ENCODE results near the gene VAPA. TPM values are rescaled to one million over a fixed set of nuclear protein-coding genes. Genes with fewer than 3 reads are reported as not detected.
A peak's percentile ranks its signal among the peaks of the same experiment; 100 is the strongest.

VAPA gene
- total and polyA plus RNA-seq, 9 of the 15 experiments (the other 6 are each of a cell fraction or from before 2014, with no cell fraction given) = 219 to 902 (median 526) TPM

DNA sequence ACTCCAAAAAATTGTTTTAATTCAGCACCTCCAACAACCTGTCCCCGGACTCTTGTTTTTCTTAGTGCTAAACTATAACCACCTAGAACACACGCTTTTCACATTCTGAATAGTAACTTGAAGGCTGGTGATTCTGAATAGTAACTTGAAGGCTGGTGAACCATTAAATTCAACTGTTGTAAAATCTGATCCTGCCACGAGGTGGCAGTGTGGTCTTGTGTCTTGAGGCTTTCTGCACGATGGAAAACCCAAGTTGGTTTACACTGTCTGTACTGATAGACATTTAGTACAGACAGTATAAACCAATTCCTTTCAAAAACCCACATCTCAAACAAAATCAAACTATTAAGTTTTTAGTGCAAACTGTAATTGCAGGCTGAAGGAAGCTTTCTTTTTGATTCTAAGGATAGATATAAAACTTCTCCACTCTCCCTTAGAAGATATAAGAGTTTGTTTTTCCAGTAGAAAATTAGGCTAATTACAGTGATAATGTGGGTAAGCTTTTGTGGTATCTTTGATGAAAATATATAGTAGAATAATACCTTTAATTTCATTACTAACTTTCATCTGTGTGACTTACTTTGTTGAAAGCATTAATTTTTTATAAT is 57.6 kb downstream of the VAPA start (continued):
- TF ChIP-seq RBM14 (IDR thresholded peaks at IDR 0.05; ENCODE audit: borderline replicate concordance, insufficient read depth, low read depth, low read length) = no peak
- TF ChIP-seq, protein P1, sequence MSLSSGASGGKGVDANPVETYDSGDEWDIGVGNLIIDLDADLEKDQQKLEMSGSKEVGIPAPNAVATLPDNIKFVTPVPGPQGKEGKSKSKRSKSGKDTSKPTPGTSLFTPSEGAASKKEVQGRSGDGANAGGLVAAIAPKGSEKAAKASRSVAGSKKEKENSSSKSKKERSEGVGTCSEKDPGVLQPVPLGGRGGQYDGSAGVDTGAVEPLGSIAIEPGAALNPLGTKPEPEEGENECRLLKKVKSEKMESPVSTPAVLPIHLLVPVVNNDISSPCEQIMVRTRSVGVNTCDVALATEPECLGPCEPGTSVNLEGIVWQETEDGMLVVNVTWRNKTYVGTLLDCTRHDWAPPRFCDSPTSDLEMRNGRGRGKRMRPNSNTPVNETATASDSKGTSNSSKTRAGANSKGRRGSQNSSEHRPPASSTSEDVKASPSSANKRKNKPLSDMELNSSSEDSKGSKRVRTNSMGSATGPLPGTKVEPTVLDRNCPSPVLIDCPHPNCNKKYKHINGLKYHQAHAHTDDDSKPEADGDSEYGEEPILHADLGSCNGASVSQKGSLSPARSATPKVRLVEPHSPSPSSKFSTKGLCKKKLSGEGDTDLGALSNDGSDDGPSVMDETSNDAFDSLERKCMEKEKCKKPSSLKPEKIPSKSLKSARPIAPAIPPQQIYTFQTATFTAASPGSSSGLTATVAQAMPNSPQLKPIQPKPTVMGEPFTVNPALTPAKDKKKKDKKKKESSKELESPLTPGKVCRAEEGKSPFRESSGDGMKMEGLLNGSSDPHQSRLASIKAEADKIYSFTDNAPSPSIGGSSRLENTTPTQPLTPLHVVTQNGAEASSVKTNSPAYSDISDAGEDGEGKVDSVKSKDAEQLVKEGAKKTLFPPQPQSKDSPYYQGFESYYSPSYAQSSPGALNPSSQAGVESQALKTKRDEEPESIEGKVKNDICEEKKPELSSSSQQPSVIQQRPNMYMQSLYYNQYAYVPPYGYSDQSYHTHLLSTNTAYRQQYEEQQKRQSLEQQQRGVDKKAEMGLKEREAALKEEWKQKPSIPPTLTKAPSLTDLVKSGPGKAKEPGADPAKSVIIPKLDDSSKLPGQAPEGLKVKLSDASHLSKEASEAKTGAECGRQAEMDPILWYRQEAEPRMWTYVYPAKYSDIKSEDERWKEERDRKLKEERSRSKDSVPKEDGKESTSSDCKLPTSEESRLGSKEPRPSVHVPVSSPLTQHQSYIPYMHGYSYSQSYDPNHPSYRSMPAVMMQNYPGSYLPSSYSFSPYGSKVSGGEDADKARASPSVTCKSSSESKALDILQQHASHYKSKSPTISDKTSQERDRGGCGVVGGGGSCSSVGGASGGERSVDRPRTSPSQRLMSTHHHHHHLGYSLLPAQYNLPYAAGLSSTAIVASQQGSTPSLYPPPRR (CRISPR knock-in tag; IDR thresholded peaks at IDR 0.05; ENCODE audit: borderline replicate concordance) = no peak
- TF ChIP-seq, protein P2, sequence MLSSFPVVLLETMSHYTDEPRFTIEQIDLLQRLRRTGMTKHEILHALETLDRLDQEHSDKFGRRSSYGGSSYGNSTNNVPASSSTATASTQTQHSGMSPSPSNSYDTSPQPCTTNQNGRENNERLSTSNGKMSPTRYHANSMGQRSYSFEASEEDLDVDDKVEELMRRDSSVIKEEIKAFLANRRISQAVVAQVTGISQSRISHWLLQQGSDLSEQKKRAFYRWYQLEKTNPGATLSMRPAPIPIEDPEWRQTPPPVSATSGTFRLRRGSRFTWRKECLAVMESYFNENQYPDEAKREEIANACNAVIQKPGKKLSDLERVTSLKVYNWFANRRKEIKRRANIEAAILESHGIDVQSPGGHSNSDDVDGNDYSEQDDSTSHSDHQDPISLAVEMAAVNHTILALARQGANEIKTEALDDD (IDR thresholded peaks at IDR 0.05) = peak; percentile 36; the same call in 1 of the 2 replicates
- TF ChIP-seq PRMT5 (CRISPR knock-in tag; IDR thresholded peaks at IDR 0.05) = no peak
- TF ChIP-seq, protein P3, sequence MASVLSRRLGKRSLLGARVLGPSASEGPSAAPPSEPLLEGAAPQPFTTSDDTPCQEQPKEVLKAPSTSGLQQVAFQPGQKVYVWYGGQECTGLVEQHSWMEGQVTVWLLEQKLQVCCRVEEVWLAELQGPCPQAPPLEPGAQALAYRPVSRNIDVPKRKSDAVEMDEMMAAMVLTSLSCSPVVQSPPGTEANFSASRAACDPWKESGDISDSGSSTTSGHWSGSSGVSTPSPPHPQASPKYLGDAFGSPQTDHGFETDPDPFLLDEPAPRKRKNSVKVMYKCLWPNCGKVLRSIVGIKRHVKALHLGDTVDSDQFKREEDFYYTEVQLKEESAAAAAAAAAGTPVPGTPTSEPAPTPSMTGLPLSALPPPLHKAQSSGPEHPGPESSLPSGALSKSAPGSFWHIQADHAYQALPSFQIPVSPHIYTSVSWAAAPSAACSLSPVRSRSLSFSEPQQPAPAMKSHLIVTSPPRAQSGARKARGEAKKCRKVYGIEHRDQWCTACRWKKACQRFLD (CRISPR knock-in tag; IDR thresholded peaks at IDR 0.05) = no peak
- no peak for TF ChIP-seq PHB (CRISPR knock-in tag; IDR thresholded peaks at IDR 0.05)
- TF ChIP-seq EGR1 (conservative IDR thresholded peaks at IDR 0.05) = no peak
- TF ChIP-seq, protein P4, sequence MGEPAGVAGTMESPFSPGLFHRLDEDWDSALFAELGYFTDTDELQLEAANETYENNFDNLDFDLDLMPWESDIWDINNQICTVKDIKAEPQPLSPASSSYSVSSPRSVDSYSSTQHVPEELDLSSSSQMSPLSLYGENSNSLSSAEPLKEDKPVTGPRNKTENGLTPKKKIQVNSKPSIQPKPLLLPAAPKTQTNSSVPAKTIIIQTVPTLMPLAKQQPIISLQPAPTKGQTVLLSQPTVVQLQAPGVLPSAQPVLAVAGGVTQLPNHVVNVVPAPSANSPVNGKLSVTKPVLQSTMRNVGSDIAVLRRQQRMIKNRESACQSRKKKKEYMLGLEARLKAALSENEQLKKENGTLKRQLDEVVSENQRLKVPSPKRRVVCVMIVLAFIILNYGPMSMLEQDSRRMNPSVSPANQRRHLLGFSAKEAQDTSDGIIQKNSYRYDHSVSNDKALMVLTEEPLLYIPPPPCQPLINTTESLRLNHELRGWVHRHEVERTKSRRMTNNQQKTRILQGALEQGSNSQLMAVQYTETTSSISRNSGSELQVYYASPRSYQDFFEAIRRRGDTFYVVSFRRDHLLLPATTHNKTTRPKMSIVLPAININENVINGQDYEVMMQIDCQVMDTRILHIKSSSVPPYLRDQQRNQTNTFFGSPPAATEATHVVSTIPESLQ (CRISPR knock-in tag; IDR thresholded peaks at IDR 0.05) = no peak
- no peak for TF ChIP-seq HNRNPL (IDR thresholded peaks at IDR 0.05; ENCODE audit: low read depth, low read length)
- TF ChIP-seq, protein P5, sequence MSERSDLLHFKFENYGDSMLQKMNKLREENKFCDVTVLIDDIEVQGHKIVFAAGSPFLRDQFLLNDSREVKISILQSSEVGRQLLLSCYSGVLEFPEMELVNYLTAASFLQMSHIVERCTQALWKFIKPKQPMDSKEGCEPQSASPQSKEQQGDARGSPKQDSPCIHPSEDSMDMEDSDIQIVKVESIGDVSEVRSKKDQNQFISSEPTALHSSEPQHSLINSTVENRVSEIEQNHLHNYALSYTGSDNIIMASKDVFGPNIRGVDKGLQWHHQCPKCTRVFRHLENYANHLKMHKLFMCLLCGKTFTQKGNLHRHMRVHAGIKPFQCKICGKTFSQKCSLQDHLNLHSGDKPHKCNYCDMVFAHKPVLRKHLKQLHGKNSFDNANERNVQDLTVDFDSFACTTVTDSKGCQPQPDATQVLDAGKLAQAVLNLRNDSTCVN (CRISPR knock-in tag; IDR thresholded peaks at IDR 0.05) = no peak
- TF ChIP-seq KHSRP (IDR thresholded peaks at IDR 0.05) = no peak
- TF ChIP-seq, protein P6, sequence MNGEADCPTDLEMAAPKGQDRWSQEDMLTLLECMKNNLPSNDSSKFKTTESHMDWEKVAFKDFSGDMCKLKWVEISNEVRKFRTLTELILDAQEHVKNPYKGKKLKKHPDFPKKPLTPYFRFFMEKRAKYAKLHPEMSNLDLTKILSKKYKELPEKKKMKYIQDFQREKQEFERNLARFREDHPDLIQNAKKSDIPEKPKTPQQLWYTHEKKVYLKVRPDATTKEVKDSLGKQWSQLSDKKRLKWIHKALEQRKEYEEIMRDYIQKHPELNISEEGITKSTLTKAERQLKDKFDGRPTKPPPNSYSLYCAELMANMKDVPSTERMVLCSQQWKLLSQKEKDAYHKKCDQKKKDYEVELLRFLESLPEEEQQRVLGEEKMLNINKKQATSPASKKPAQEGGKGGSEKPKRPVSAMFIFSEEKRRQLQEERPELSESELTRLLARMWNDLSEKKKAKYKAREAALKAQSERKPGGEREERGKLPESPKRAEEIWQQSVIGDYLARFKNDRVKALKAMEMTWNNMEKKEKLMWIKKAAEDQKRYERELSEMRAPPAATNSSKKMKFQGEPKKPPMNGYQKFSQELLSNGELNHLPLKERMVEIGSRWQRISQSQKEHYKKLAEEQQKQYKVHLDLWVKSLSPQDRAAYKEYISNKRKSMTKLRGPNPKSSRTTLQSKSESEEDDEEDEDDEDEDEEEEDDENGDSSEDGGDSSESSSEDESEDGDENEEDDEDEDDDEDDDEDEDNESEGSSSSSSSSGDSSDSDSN (IDR thresholded peaks at IDR 0.05; ENCODE audit: borderline replicate concordance in 1 of 2, low read depth in 2 of 2, low read length in 2 of 2) = no peak
- TF ChIP-seq EWSR1 (IDR thresholded peaks at IDR 0.05; ENCODE audit: borderline replicate concordance, low read depth, partially characterized antibody) = no peak
